HCT116 (cell line): ENCODE measurements around the gene PSMD12. TPM values are rescaled to one million over a fixed set of nuclear protein-coding genes. Genes with fewer than 3 reads are reported as not detected.

Source experiments
- ATAC-seq: fragments of 200-7000 bp; cut with Tn5 transposase; 2 replicates; pipeline ENCODE4 v1.9.1; 2020; ENCODE audit warnings: mild to moderate bottlenecking, moderate library complexity
- BruUV-seq: library from RNA; stranded (reverse); fragments of 400-500 nt; replicated peaks from 2 replicates; lab custom pipeline; 2021; lab: Mats Ljungman, UMichigan
- CTCF ChIA-PET: fragments of 300-600 bp; sonication (Branson Sonifier 250); formaldehyde crosslinking; loops from one replicate; lab custom pipeline; 2021; ENCODE audit warnings: antibody characterized with exemption; lab: Charles Lee
- POLR2A ChIA-PET: fragments of 300-600, 350-600 bp; sonication (Branson Sonifier 250); formaldehyde crosslinking; loops from one replicate; lab custom pipeline; 2021; ENCODE audit warnings: antibody characterized with exemption; lab: Charles Lee
- RAD21 ChIA-PET, 2 experiments: fragments of 300-600 bp; sonication (Branson Sonifier 250); formaldehyde crosslinking; loops; one replicate each; lab custom pipeline; 2023; ENCODE audit warnings: low total read pairs in 2 of 2; ENCODE audit not compliant: uncharacterized antibody in 2 of 2, unreplicated experiment in 2 of 2, low non-redundant PET in 1 of 2; lab: Charles Lee
- DNase-seq: peaks from one replicate; pipeline ENCODE4 v3.0.0-alpha.2; 2010; ENCODE audit warnings: low read depth, low spot score
- H2AFZ ChIP-seq: fragments of 200-600 bp; shearing (Covaris generic), sonication (generic); 2 replicates; pipeline ENCODE4 v1.6.1; 2017; ENCODE audit warnings: low read depth, mixed run types, mixed read lengths, antibody characterized with exemption, low read length; ENCODE audit not compliant: poor library complexity, severe bottlenecking
- H3K27ac ChIP-seq: 2 replicates; pipeline ENCODE4 v1.5.1; 2012; ENCODE audit warnings: low read depth, low read length
- H3K27me3 ChIP-seq: fragments of 200-600 bp; sonication (generic); 2 replicates; pipeline ENCODE4 v1.6.1; 2016; ENCODE audit warnings: mixed run types, low read length, mixed read lengths; ENCODE audit not compliant: insufficient read depth
- H3K36me3 ChIP-seq, 2 experiments: fragments of 200-500 bp in 1 of 2; fragments of 200-600 bp in 1 of 2; sonication (Bioruptor generic) in 1 of 2; sonication (generic) in 1 of 2; 2 replicates each; pipeline versions ENCODE4 v1.5.1 to v1.6.1; 2014 to 2016; ENCODE audit warnings: low read length in 2 of 2, inconsistent platforms in 1 of 2, mixed read lengths in 1 of 2, mixed run types in 1 of 2; ENCODE audit not compliant: insufficient read depth in 2 of 2, control insufficient read depth in 1 of 2
- H3K4me1 ChIP-seq, 2 experiments: fragments of 200-600 bp in 1 of 2; sonication (generic) in 1 of 2; 2 replicates each; pipeline versions ENCODE4 v1.5.1 to v1.6.1; 2012 to 2017; ENCODE audit warnings: low read length in 2 of 2, inconsistent platforms in 1 of 2, mild to moderate bottlenecking in 1 of 2, mixed read lengths in 1 of 2, mixed run types in 1 of 2, moderate library complexity in 1 of 2; ENCODE audit not compliant: insufficient read depth in 2 of 2, control insufficient read depth in 1 of 2
- H3K4me2 ChIP-seq: fragments of 200-600 bp; sonication (generic); 2 replicates; pipeline ENCODE4 v1.6.1; 2017; ENCODE audit warnings: mixed run types, low read length, mixed read lengths
- H3K4me3 ChIP-seq, 2 experiments: fragments of 200-600 bp in 1 of 2; sonication (generic) in 1 of 2; replicated peaks in 1 of 2; 2 replicates each; pipeline ENCODE4 v1.5.1; 2011 to 2016; ENCODE audit warnings: low read length in 2 of 2, control low read depth in 1 of 2, low read depth in 1 of 2, mild to moderate bottlenecking in 1 of 2, mixed read lengths in 1 of 2, mixed run types in 1 of 2
- H3K79me2 ChIP-seq: fragments of 200-600 bp; sonication (generic); 2 replicates; pipeline ENCODE4 v1.6.1; 2017; ENCODE audit warnings: mild to moderate bottlenecking, mixed run types, low read length, moderate library complexity, mixed read lengths; ENCODE audit not compliant: insufficient read depth
- H3K9ac ChIP-seq: fragments of 200-600 bp; sonication (generic); 2 replicates; pipeline ENCODE4 v1.6.1; 2016; ENCODE audit warnings: low read length, mixed read lengths
- H3K9me2 ChIP-seq: fragments of 200-600 bp; sonication (generic), shearing (Covaris generic); 2 replicates; pipeline ENCODE4 v1.6.1; 2017; ENCODE audit warnings: mixed run types, mild to moderate bottlenecking, moderate library complexity; ENCODE audit not compliant: insufficient read depth
- H3K9me3 ChIP-seq, 2 experiments: fragments of 200-500 bp in 1 of 2; fragments of 200-600 bp in 1 of 2; sonication (Bioruptor generic) in 1 of 2; sonication (generic) in 1 of 2; 2 replicates each; pipeline ENCODE4 v1.6.1; 2014 to 2017; ENCODE audit warnings: low read length in 2 of 2, mixed read lengths in 2 of 2, inconsistent platforms in 1 of 2, low read depth in 1 of 2, mild to moderate bottlenecking in 1 of 2, mixed run types in 1 of 2, moderate library complexity in 1 of 2; ENCODE audit not compliant: control insufficient read depth in 1 of 2, insufficient read depth in 1 of 2
- H4K20me1 ChIP-seq: fragments of 200-600 bp; sonication (generic), shearing (Covaris generic); 2 replicates; pipeline ENCODE4 v1.6.1; 2017; ENCODE audit warnings: mixed run types, mild to moderate bottlenecking, moderate library complexity; ENCODE audit not compliant: insufficient read depth
- CBX3 ChIP-seq: IDR thresholded peaks from 2 replicates; pipeline ENCODE4 v1.6.1; 2012; ENCODE audit warnings: low read depth
- CEBPB ChIP-seq: IDR thresholded peaks from 2 replicates; pipeline ENCODE4 v1.6.1; 2012; ENCODE audit warnings: low read depth
- EGR1 ChIP-seq: IDR thresholded peaks from 2 replicates; pipeline ENCODE4 v1.6.1; 2012; ENCODE audit warnings: low read depth
- EZH2 ChIP-seq: fragments of 200-600 bp; sonication (generic); IDR thresholded peaks from 2 replicates; pipeline ENCODE4 v1.6.1; 2017; ENCODE audit warnings: antibody characterized with exemption, mixed run types
- EZH2phosphoT487 ChIP-seq: fragments of 200-600 bp; IDR thresholded peaks from 2 replicates; pipeline ENCODE4 v1.6.1; 2018; ENCODE audit warnings: antibody characterized with exemption, borderline replicate concordance
- FOSL1 ChIP-seq: IDR thresholded peaks from 2 replicates; pipeline ENCODE4 v1.6.1; 2012; ENCODE audit warnings: low read depth
- JUND ChIP-seq: IDR thresholded peaks from 2 replicates; pipeline ENCODE4 v1.6.1; 2012
- POLR2A ChIP-seq: IDR thresholded peaks from 2 replicates; pipeline ENCODE4 v1.7.0; 2011; ENCODE audit warnings: borderline replicate concordance; ENCODE audit not compliant: insufficient read depth, insufficient read length; ENCODE audit errors: extremely low read depth
- POLR2AphosphoS5 ChIP-seq: IDR thresholded peaks from 2 replicates; pipeline ENCODE4 v1.6.1; 2011; ENCODE audit warnings: mild to moderate bottlenecking, low read depth, low read length, moderate library complexity
- RAD21 ChIP-seq: IDR thresholded peaks from 2 replicates; pipeline ENCODE4 v1.6.1; 2012; ENCODE audit warnings: low read depth, mild to moderate bottlenecking
- SIN3A ChIP-seq: IDR thresholded peaks from 2 replicates; pipeline ENCODE4 v1.6.1; 2012; ENCODE audit warnings: low read depth
- SP1 ChIP-seq: IDR thresholded peaks from 2 replicates; pipeline ENCODE4 v1.6.1; 2012; ENCODE audit warnings: low read depth
- SRF ChIP-seq: IDR thresholded peaks from 2 replicates; pipeline ENCODE4 v1.6.1; 2012; ENCODE audit warnings: low read depth
- YY1 ChIP-seq: IDR thresholded peaks from 2 replicates; pipeline ENCODE4 v1.6.1; 2011; ENCODE audit warnings: low read length, low read depth, moderate library complexity, mild to moderate bottlenecking; ENCODE audit not compliant: insufficient replicate concordance; ENCODE audit errors: extremely low read depth
- intact Hi-C: fragments of 100-400 bp; cut with micrococcal nuclease; formaldehyde crosslinking; loops from 2 replicates; pipeline ENCODE4 v1.10.0; 2022
- total RNA-seq: library from RNA; stranded (reverse); gene quantifications from one replicate; pipeline ENCODE4 v1.2.1, GENCODE V29; 2021; ENCODE audit not compliant: unreplicated experiment
- TF ChIP-seq, protein P1 (sequence below): IDR thresholded peaks from 2 replicates; pipeline ENCODE4 v1.6.1; 2011; ENCODE audit warnings: mild to moderate bottlenecking, low read length, moderate library complexity; ENCODE audit not compliant: insufficient replicate concordance; ENCODE audit errors: extremely low read depth
- TF ChIP-seq, protein P2 (sequence below), 3 experiments: fragments of 200-600 bp in 1 of 3; sonication (generic) in 1 of 3; IDR thresholded peaks in 2 of 3; conservative IDR thresholded peaks in 1 of 3; 2 replicates each; pipeline ENCODE4 v1.5.1; 2012 to 2017; ENCODE audit warnings: low read depth in 2 of 3, low read length in 2 of 3, antibody characterized with exemption in 1 of 3, borderline replicate concordance in 1 of 3, control low read depth in 1 of 3, mild to moderate bottlenecking in 1 of 3, mixed read lengths in 1 of 3, mixed run types in 1 of 3, moderate library complexity in 1 of 3; ENCODE audit not compliant: insufficient read depth in 1 of 3
- TF ChIP-seq, protein P3 (sequence below): IDR thresholded peaks from 2 replicates; pipeline ENCODE4 v1.6.1; 2012; ENCODE audit warnings: low read depth
- TF ChIP-seq, protein P4 (sequence below): IDR thresholded peaks from 2 replicates; pipeline ENCODE4 v1.6.1; 2012
- TF ChIP-seq, protein P5 (sequence below): IDR thresholded peaks from 2 replicates; pipeline ENCODE4 v1.6.1; 2012

Gene PSMD12
- total RNA-seq, 1 experiment from 2014 or later, result 115 TPM

DNA sequence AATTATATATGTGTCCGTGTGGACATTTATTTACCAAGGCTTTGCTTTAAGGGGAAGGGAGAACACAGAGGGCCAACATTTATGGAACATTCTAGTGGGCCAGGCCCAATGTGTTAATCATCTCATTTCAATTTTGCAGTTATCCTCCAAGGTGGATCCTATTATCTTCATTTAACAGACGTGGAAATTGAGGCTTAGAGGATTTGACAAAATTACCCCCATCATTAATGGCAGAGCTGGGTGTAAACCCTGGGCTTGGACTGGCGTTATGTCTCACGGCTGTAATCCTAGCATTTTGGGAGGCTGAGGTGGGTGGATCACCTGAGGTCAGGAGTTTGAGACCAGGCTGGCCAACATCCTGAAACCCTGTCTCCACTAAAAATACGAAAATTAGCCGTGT, 37.1 kb upstream of the PSMD12 start:
- no peak overlapping the region for H3K9ac ChIP-seq
- no peaks in the 10 kb centered on the region for H4K20me1 ChIP-seq
- H3K27ac ChIP-seq, result no peak overlapping the region
- BruUV-seq, result no TSS peak
- ChIA-PET CTCF (no interaction called here), RAD21 (no interaction called here), POLR2A (no interaction called here)
- H3K9me2 ChIP-seq, result no peaks in the 10 kb centered on the region
- H3K9me3 ChIP-seq, result no peaks in the 10 kb centered on the region
- DNase-seq, result no peak
- H3K4me2 ChIP-seq, result no peak overlapping the region
- no peaks in the 10 kb centered on the region for H3K27me3 ChIP-seq
- TF ChIP-seq CBX3 (no peak), JUND (no peak), FOSL1 (no peak), EZH2 (no peak), RAD21 (no peak), CEBPB (no peak), SRF (no peak), POLR2A (no peak), EZH2phosphoT487 (no peak), YY1 (no peak), EGR1 (no peak), POLR2AphosphoS5 (no peak), SIN3A (no peak), SP1 (no peak)
- TF ChIP-seq, protein P1, sequence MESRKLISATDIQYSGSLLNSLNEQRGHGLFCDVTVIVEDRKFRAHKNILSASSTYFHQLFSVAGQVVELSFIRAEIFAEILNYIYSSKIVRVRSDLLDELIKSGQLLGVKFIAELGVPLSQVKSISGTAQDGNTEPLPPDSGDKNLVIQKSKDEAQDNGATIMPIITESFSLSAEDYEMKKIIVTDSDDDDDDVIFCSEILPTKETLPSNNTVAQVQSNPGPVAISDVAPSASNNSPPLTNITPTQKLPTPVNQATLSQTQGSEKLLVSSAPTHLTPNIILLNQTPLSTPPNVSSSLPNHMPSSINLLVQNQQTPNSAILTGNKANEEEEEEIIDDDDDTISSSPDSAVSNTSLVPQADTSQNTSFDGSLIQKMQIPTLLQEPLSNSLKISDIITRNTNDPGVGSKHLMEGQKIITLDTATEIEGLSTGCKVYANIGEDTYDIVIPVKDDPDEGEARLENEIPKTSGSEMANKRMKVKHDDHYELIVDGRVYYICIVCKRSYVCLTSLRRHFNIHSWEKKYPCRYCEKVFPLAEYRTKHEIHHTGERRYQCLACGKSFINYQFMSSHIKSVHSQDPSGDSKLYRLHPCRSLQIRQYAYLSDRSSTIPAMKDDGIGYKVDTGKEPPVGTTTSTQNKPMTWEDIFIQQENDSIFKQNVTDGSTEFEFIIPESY, result no peak
- TF ChIP-seq, protein P2, sequence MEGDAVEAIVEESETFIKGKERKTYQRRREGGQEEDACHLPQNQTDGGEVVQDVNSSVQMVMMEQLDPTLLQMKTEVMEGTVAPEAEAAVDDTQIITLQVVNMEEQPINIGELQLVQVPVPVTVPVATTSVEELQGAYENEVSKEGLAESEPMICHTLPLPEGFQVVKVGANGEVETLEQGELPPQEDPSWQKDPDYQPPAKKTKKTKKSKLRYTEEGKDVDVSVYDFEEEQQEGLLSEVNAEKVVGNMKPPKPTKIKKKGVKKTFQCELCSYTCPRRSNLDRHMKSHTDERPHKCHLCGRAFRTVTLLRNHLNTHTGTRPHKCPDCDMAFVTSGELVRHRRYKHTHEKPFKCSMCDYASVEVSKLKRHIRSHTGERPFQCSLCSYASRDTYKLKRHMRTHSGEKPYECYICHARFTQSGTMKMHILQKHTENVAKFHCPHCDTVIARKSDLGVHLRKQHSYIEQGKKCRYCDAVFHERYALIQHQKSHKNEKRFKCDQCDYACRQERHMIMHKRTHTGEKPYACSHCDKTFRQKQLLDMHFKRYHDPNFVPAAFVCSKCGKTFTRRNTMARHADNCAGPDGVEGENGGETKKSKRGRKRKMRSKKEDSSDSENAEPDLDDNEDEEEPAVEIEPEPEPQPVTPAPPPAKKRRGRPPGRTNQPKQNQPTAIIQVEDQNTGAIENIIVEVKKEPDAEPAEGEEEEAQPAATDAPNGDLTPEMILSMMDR (IDR thresholded peaks at IDR 0.05 in 2 of 3, conservative IDR thresholded peaks at IDR 0.05 in 1 of 3; ENCODE audit: borderline replicate concordance in 1 of 3, insufficient read depth in 1 of 3, low read depth in 2 of 3, low read length in 2 of 3), result no peak
- TF ChIP-seq, protein P3, sequence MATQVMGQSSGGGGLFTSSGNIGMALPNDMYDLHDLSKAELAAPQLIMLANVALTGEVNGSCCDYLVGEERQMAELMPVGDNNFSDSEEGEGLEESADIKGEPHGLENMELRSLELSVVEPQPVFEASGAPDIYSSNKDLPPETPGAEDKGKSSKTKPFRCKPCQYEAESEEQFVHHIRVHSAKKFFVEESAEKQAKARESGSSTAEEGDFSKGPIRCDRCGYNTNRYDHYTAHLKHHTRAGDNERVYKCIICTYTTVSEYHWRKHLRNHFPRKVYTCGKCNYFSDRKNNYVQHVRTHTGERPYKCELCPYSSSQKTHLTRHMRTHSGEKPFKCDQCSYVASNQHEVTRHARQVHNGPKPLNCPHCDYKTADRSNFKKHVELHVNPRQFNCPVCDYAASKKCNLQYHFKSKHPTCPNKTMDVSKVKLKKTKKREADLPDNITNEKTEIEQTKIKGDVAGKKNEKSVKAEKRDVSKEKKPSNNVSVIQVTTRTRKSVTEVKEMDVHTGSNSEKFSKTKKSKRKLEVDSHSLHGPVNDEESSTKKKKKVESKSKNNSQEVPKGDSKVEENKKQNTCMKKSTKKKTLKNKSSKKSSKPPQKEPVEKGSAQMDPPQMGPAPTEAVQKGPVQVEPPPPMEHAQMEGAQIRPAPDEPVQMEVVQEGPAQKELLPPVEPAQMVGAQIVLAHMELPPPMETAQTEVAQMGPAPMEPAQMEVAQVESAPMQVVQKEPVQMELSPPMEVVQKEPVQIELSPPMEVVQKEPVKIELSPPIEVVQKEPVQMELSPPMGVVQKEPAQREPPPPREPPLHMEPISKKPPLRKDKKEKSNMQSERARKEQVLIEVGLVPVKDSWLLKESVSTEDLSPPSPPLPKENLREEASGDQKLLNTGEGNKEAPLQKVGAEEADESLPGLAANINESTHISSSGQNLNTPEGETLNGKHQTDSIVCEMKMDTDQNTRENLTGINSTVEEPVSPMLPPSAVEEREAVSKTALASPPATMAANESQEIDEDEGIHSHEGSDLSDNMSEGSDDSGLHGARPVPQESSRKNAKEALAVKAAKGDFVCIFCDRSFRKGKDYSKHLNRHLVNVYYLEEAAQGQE, result no peak
- TF ChIP-seq, protein P4, sequence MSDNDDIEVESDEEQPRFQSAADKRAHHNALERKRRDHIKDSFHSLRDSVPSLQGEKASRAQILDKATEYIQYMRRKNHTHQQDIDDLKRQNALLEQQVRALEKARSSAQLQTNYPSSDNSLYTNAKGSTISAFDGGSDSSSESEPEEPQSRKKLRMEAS, result no peak
- TF ChIP-seq, protein P5, sequence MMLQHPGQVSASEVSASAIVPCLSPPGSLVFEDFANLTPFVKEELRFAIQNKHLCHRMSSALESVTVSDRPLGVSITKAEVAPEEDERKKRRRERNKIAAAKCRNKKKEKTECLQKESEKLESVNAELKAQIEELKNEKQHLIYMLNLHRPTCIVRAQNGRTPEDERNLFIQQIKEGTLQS, result no peak
- no peaks in the 10 kb centered on the region for H3K36me3 ChIP-seq
- no peak for ATAC-seq
- no peak overlapping the region for H3K4me3 ChIP-seq
- H3K79me2 ChIP-seq, result peaks cover 39% of the 10 kb centered on the region
- peaks cover 7 to 31% of the 10 kb centered on the region in 2 experiments for H3K4me1 ChIP-seq
- H2AFZ ChIP-seq, result no peak overlapping the region
- intact Hi-C loops, result loop anchor here (10.0 kb wide), 1 partner anchor 981 kb away; no protein-coding TSS in a partner anchor
